Stimulated activated naive B cell treated with anti-CD40 and anti-IgM and Interleukin-4, amounts not matched to agents 10 μg/mL and 1 μg/mL and 100 μg/mL, for 72 hours (primary cell): Measurements from ENCODE around the gene HOXD10.

Experiments
- ATAC-seq, 2 donors: fragments of 150-1000 bp; cut with Tn5 transposase; replicated peaks; 2 replicates each; pipeline ENCODE4 v1.10.0; 2021; ENCODE audit warnings: moderate library complexity in 1 of 2
- DNase-seq: peaks from one replicate; pipeline ENCODE4 v3.0.0; 2021
- H3K27ac Mint-ChIP-seq: one replicate; pipeline ENCODE4 v1.8.0; 2022; ENCODE audit warnings: mild to moderate bottlenecking, mixed read lengths
- H3K27me3 Mint-ChIP-seq, 2 donors: one replicate each; pipeline ENCODE4 v1.8.0; 2022; ENCODE audit warnings: mixed read lengths in 2 of 2
- H3K36me3 Mint-ChIP-seq, 2 donors: one replicate each; pipeline ENCODE4 v1.8.0; 2022; ENCODE audit warnings: mixed read lengths in 2 of 2, mild to moderate bottlenecking in 1 of 2
- H3K4me1 Mint-ChIP-seq, 2 donors: one replicate each; pipeline ENCODE4 v1.8.0; 2022; ENCODE audit warnings: mixed read lengths in 2 of 2, mild to moderate bottlenecking in 1 of 2
- H3K4me3 Mint-ChIP-seq, 2 donors: one replicate each; pipeline ENCODE4 v1.8.0; 2022; ENCODE audit warnings: mild to moderate bottlenecking in 2 of 2, mixed read lengths in 2 of 2, moderate library complexity in 1 of 2
- H3K9me3 Mint-ChIP-seq, 2 donors: one replicate each; pipeline ENCODE4 v1.8.0; 2022; ENCODE audit warnings: mixed read lengths in 2 of 2, mild to moderate bottlenecking in 1 of 2

Gene HOXD10

DNA sequence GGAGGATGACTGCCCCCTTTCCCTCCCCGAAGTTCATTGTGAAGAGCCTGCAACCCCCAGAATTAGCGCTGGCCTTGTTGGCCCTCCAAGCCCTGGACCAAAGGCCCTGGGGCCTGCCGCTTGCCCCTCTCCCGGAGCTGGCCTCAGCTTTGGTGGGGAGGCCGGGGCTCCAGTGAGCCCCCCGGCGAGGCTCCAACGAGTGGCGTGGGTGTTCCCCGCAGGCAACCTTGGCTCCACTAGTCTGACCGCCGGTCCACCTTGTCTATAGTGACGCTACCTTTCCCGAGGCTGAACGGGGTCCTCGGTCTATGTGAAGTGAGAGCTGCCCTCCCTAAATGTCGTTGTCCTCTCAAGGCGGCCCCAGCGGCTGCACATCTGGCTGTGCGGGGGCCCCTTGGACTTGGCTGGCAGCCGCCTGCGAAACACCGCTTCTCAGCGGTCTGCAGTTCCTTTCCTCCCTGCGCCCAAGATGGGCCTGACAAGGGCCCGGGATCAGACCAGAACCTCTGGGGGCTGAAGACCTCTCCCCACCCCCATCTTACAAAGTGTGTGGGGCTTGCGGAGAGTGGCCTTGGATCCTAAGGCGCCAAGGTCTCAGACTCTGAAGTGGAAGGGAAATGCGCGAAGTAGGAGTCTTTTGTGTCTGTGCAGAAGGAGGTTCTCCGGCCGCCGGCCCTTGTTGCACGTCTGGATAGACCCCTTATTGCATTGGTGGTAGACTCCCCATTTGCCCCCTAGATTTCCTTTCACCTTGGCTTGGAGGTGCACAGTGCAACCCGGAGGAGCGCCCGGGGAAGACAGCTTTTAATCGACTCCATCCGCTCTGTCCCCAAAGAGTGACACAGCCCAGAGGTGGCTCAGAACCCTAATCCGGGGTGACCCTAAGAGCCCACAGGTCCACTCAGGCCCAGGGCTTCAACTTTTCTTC is 3.9 kb upstream of the HOXD10 start:
- ATAC-seq, result no peak
- H3K9me3 Mint-ChIP-seq, result peaks cover 0 to 2% of the 10 kb centered on the region in 2 donors
- H3K36me3 Mint-ChIP-seq, result peaks cover 0 to 2% of the 10 kb centered on the region in 2 donors
- H3K4me3 Mint-ChIP-seq, result peak overlapping the region; percentile 6 to 8
- DNase-seq, result no peak
- H3K27me3 Mint-ChIP-seq, result peaks cover 66 to 76% of the 10 kb centered on the region in 2 donors
- H3K27ac Mint-ChIP-seq, result peak overlapping the region; percentile 56
- H3K4me1 Mint-ChIP-seq, result peaks cover 7 to 15% of the 10 kb centered on the region in 2 donors

GRCh38 chr2:176114120-176114929 is 2.3 kb upstream of the HOXD10 start:
- H3K27me3 Mint-ChIP-seq, result peaks cover 73 to 83% of the 10 kb centered on the region in 2 donors
- H3K4me1 Mint-ChIP-seq, result peaks cover 8 to 11% of the 10 kb centered on the region in 2 donors
- no peak for ATAC-seq
- H3K9me3 Mint-ChIP-seq, result peaks cover 0 to 2% of the 10 kb centered on the region in 2 donors
- no peak for DNase-seq
- H3K36me3 Mint-ChIP-seq, result peaks cover 0 to 2% of the 10 kb centered on the region in 2 donors
- H3K4me3 Mint-ChIP-seq, result no peak overlapping the region
- H3K27ac Mint-ChIP-seq, result peak overlapping the region; percentile 26

- no peak for ATAC-seq
- peaks cover 75 to 83% of the 10 kb centered on the region in 2 donors for H3K27me3 Mint-ChIP-seq
- peaks cover 0 to 2% of the 10 kb centered on the region in 2 donors for H3K9me3 Mint-ChIP-seq
- no peak overlapping the region for H3K4me3 Mint-ChIP-seq
- no peak overlapping the region for H3K27ac Mint-ChIP-seq
- H3K36me3 Mint-ChIP-seq, result peaks cover 0 to 2% of the 10 kb centered on the region in 2 donors
- no peak for DNase-seq
- peaks cover 8 to 11% of the 10 kb centered on the region in 2 donors for H3K4me1 Mint-ChIP-seq
These were observed 1.5 kb upstream of the HOXD10 start for GRCh38 chr2:176114930-176115625.

DNA sequence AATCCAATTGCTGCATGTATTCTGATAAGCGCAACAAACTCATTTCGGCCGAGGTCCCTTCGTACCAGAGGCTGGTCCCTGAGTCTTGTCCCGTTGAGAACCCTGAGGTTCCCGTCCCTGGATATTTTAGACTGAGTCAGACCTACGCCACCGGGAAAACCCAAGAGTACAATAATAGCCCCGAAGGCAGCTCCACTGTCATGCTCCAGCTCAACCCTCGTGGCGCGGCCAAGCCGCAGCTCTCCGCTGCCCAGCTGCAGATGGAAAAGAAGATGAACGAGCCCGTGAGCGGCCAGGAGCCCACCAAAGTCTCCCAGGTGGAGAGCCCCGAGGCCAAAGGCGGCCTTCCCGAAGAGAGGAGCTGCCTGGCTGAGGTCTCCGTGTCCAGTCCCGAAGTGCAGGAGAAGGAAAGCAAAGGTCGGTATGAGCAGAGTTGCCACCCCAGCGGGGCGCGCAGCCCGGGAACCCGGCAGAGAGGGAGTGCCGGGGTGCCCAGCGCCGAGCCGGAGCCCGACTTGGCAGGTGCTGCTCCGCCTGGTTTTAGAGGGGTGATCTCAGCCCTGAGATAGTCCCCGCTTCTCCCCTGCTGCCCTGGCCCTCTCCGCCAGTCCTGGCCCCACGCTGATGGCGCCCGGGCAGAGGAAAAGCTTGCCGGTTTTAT is 714 bp downstream of the HOXD10 start:
- ATAC-seq, result no peak
- Mint-ChIP-seq H3K4me3 (no peak overlapping the region), H3K27ac (peak overlapping the region; percentile 72), H3K27me3 (peaks cover 77 to 86% of the 10 kb centered on the region in 2 donors), H3K9me3 (peaks cover 0 to 2% of the 10 kb centered on the region in 2 donors), H3K4me1 (peaks cover 5 to 7% of the 10 kb centered on the region in 2 donors), H3K36me3 (peaks cover 0 to 4% of the 10 kb centered on the region in 2 donors)
- no peak for DNase-seq

DNA sequence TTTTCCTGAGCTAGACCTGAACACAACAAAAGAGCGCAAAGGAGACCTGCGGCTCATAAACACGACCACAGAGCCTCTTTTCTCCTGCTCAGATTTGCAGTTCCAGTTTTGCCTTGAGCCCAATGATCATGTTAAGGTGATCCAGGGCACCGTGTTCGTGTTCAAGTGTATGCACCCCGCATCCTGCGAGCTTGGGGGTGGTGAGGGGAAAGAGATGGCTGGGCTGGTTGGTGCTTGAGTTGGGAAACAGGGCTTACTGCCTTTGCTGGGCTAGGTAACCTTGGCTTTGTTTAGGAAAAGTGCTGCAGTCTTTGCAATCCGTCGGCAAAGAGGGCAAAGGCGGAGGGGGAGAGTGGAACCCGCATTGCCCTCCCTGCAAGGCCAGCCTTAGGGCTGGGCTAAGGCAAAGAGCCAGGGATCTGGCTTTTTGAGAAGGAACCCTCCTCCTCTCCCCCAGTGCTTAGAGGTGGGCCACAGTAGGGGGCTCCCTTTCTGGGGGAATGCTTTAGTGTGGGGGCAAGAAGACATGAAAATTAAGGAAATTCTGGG is 1.3 kb downstream of the HOXD10 start:
- no peak overlapping the region for H3K4me3 Mint-ChIP-seq
- peaks cover 0 to 2% of the 10 kb centered on the region in 2 donors for H3K9me3 Mint-ChIP-seq
- DNase-seq (no peak), ATAC-seq (no peak)
- H3K36me3 Mint-ChIP-seq, result peaks cover 0 to 4% of the 10 kb centered on the region in 2 donors
- peaks cover 6 to 12% of the 10 kb centered on the region in 2 donors for H3K4me1 Mint-ChIP-seq
- no peak overlapping the region for H3K27ac Mint-ChIP-seq
- H3K27me3 Mint-ChIP-seq, result peaks cover 71 to 80% of the 10 kb centered on the region in 2 donors

DNA sequence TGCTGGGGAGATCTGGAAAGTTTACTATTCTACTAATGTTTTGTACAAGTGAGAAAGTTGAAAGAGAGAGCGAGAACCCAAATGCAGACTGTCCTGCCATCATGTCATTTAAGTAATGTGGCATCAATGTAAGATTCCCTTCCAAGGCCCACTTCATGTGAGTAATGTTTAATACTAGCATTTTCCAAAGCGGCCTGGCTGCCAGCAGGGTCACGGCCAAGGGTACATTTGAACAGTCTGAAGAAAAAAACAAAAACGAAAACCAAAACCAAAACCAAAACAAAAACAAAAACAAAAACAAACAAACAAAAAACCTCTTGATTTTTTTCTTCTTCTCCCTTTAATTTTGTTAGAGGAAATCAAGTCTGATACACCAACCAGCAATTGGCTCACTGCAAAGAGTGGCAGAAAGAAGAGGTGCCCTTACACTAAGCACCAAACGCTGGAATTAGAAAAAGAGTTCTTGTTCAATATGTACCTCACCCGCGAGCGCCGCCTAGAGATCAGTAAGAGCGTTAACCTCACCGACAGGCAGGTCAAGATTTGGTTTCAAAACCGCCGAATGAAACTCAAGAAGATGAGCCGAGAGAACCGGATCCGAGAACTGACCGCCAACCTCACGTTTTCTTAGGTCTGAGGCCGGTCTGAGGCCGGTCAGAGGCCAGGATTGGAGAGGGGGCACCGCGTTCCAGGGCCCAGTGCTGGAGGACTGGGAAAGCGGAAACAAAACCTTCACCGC is 2.2 kb downstream of the HOXD10 start:
- H3K9me3 Mint-ChIP-seq, result peaks cover 0 to 2% of the 10 kb centered on the region in 2 donors
- H3K36me3 Mint-ChIP-seq, result peaks cover 0 to 4% of the 10 kb centered on the region in 2 donors
- H3K27ac Mint-ChIP-seq, result no peak overlapping the region
- DNase-seq (no peak), ATAC-seq (no peak)
- peak overlapping the region in 1 of 2 donors; percentile 29 for H3K4me3 Mint-ChIP-seq
- peaks cover 69 to 82% of the 10 kb centered on the region in 2 donors for H3K27me3 Mint-ChIP-seq
- peaks cover 8 to 14% of the 10 kb centered on the region in 2 donors for H3K4me1 Mint-ChIP-seq

GRCh38 chr2:176120364-176121189 is 4.0 kb downstream of the HOXD10 start:
- no peak for ATAC-seq
- Mint-ChIP-seq H3K27me3 (peaks cover 78 to 86% of the 10 kb centered on the region in 2 donors), H3K36me3 (peaks cover 0 to 4% of the 10 kb centered on the region in 2 donors), H3K4me1 (peaks cover 12 to 22% of the 10 kb centered on the region in 2 donors), H3K4me3 (no peak overlapping the region), H3K27ac (peak overlapping the region; percentile 51), H3K9me3 (peaks cover 0 to 2% of the 10 kb centered on the region in 2 donors)
- no peak for DNase-seq

DNA sequence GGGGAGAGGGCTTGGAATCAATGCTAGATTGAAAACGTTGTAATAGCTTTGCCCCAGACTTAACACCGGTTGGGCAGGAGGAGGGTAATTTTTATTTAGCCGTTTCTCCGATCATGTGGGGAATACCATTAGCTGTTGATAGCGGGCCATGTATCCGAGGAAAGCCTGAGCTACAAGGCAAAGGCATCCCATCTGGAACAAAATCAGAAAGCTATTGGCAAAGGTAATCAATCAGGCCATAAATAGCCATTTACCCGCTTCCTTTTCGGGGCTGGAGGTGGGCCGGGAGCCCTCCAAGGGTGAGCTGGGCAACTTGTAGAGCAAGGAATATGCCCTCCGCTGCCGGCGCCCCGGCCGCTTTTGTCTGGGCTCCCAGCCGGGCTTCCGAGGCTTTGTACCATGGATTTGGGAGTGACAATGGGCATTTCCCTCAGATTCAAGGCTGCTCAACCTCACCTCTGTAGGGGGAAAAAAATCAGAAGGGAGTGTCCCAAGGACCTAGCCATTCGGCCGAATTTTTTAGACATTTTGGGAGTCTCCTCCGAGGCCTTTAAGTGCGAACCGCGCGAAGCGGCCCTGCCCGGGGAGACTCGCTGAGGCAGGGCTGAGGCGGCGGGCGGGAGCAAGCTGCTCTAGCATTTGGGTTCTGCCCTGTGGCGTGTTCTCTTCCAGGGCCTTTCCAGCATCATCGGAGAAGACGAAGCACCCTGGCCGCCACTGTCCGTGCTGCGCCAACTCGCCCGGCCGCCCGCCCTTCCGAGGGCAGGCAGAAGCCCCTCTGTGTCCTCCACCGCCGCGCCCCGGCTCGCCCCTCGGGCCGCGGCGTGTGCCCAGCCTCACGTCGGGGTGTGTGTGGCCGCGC is 4.8 kb downstream of the HOXD10 start:
- H3K27me3 Mint-ChIP-seq, result peaks cover 77 to 84% of the 10 kb centered on the region in 2 donors
- peaks cover 0 to 2% of the 10 kb centered on the region in 2 donors for H3K9me3 Mint-ChIP-seq
- H3K36me3 Mint-ChIP-seq, result peaks cover 0 to 2% of the 10 kb centered on the region in 2 donors
- peak overlapping the region in 1 of 2 donors; percentile 14 for H3K4me3 Mint-ChIP-seq
- DNase-seq (no peak), ATAC-seq (no peak)
- H3K4me1 Mint-ChIP-seq, result peaks cover 10 to 19% of the 10 kb centered on the region in 2 donors
- peak overlapping the region; percentile 51 for H3K27ac Mint-ChIP-seq

- Mint-ChIP-seq H3K9me3 (no peaks in the 10 kb centered on the region), H3K4me1 (peaks cover 10 to 15% of the 10 kb centered on the region in 2 donors), H3K27ac (peak overlapping the region; percentile 76), H3K36me3 (peaks cover 0 to 2% of the 10 kb centered on the region in 2 donors), H3K4me3 (peak overlapping the region; percentile 67 to 70), H3K27me3 (peaks cover 76 to 77% of the 10 kb centered on the region in 2 donors)
- ATAC-seq (no peak), DNase-seq (no peak)
These were observed 5.6 kb downstream of the HOXD10 start for GRCh38 chr2:176122052-176122682.

GRCh38 chr2:176122683-176123410 is 6.3 kb downstream of the HOXD10 start, which contains the start of gene HOXD9:
TSS of gene HOXD9 (plus strand) at chr2:176122719. CDS start at chr2:176122769, 50 bp downstream.
- ATAC-seq (no peak), DNase-seq (no peak)
- Mint-ChIP-seq H3K4me3 (peak within 1 kb of the TSS; percentile 67 to 70), H3K9me3 (no peaks in the 10 kb centered on the region), H3K36me3 (peaks cover 0 to 2% of the 10 kb centered on the region in 2 donors), H3K27ac (peak within 1 kb of the TSS; percentile 76), H3K27me3 (peaks cover 74 to 76% of the 10 kb centered on the region in 2 donors), H3K4me1 (peaks cover 10 to 16% of the 10 kb centered on the region in 2 donors)
